K562 (cell line): ENCODE data around the gene METTL15. TPM values are rescaled to one million over a fixed set of nuclear protein-coding genes. Genes with fewer than 3 reads are reported as not detected.
"Not testable (repeated sequence)": the region's sequence is repeated elsewhere in the genome, so short reads cannot be mapped to it uniquely, and the experiment has no call there.

Experiments used
- ATAC-seq: fragments of 200-7000 bp; cut with Tn5 transposase; 3 replicates; pipeline ENCODE4 v1.9.1; 2020; ENCODE audit warnings: moderate library complexity
- BruUV-seq: library from RNA; stranded (reverse); fragments of 400-500 nt; replicated peaks from 2 replicates; lab custom pipeline; 2021; lab: Mats Ljungman, UMichigan
- CTCF ChIA-PET: fragments of 300-600 bp; formaldehyde crosslinking; extraction: SDS; loops from one replicate; lab custom pipeline; 2021; ENCODE audit warnings: low intra/inter-chr PET ratio; lab: Yijun Ruan, JAX
- POLR2A ChIA-PET: fragments of 300-600, 350-650 bp; sonication (Branson Sonifier 250); formaldehyde crosslinking; extraction: SDS; loops from one replicate; lab custom pipeline; 2021; ENCODE audit warnings: antibody characterized with exemption, inconsistent platforms; lab: Yijun Ruan, JAX
- DNase-seq, 4 experiments: peaks; one replicate each; pipeline versions ENCODE4 v3.0.0 to v3.0.0-alpha.2; 2011 to 2018; ENCODE audit warnings: low spot score in 3 of 4, mixed read lengths in 3 of 4; ENCODE audit errors: extremely low read depth in 1 of 4
- FAIRE-seq: peaks from 2 replicates; lab custom pipeline; 2011; peaks lifted over from hg19 to GRCh38; lab: Jason Lieb, UNC
- H2AFZ ChIP-seq: 2 replicates; pipeline ENCODE4 v1.6.0; 2011; ENCODE audit warnings: low read depth, low read length, control low read depth, inconsistent platforms
- H3K27ac ChIP-seq: fragments of 200-600 bp; 3 replicates; pipeline ENCODE4 v1.8.0; 2011; ENCODE audit warnings: low read depth, mild to moderate bottlenecking, control low read depth, inconsistent platforms, low read length, moderate library complexity, mixed read lengths; ENCODE audit errors: extremely low read depth
- H3K27me3 ChIP-seq, 2 experiments: fragments of 300-600 bp in 1 of 2; 2 replicates in 1 of 2; 3 replicates in 1 of 2; pipeline versions ENCODE4 v1.6.0 to v1.8.0; 2011; ENCODE audit warnings: inconsistent platforms in 2 of 2, low read length in 2 of 2, mild to moderate bottlenecking in 1 of 2, mixed read lengths in 1 of 2, moderate library complexity in 1 of 2; ENCODE audit not compliant: control insufficient read depth in 2 of 2, insufficient read depth in 2 of 2
- H3K36me3 ChIP-seq: fragments of 300-600 bp; 3 replicates; pipeline ENCODE4 v1.8.0; 2011; ENCODE audit warnings: mild to moderate bottlenecking, low read length, inconsistent platforms; ENCODE audit not compliant: control insufficient read depth, insufficient read depth
- H3K4me1 ChIP-seq, 2 experiments: fragments of 200-600 bp in 1 of 2; replicated peaks in 1 of 2; 2 replicates in 1 of 2; 3 replicates in 1 of 2; pipeline versions ENCODE4 v1.5.1 to v1.8.0; 2011; ENCODE audit warnings: inconsistent platforms in 2 of 2, low read length in 2 of 2, mild to moderate bottlenecking in 1 of 2, mixed read lengths in 1 of 2, moderate library complexity in 1 of 2; ENCODE audit not compliant: control insufficient read depth in 2 of 2, insufficient read depth in 2 of 2
- H3K4me2 ChIP-seq: 2 replicates; pipeline ENCODE4 v1.6.1; 2011; ENCODE audit warnings: low read length, control low read depth, inconsistent platforms, mixed read lengths; ENCODE audit not compliant: insufficient read depth
- H3K4me3 ChIP-seq: fragments of 200-600 bp; sonication (generic), shearing (Covaris generic); 2 replicates; pipeline ENCODE4 v1.5.1; 2016; ENCODE audit warnings: control low read depth, inconsistent platforms
- H3K79me2 ChIP-seq: fragments of 200-600 bp; 3 replicates; pipeline ENCODE4 v1.8.0; 2011; ENCODE audit warnings: low read length, inconsistent platforms; ENCODE audit not compliant: control insufficient read depth, insufficient read depth
- H3K9ac ChIP-seq, 2 experiments: 2 replicates each; pipeline versions ENCODE4 v1.6.0 to v1.6.1; 2011; ENCODE audit warnings: low read depth in 2 of 2, low read length in 2 of 2, control low read depth in 1 of 2, inconsistent platforms in 1 of 2, mild to moderate bottlenecking in 1 of 2, mixed read lengths in 1 of 2; ENCODE audit not compliant: insufficient read depth in 1 of 2
- H3K9me1 ChIP-seq: one replicate; pipeline ENCODE4 v1.6.0; 2011; ENCODE audit warnings: inconsistent platforms, mild to moderate bottlenecking, low read length, moderate library complexity; ENCODE audit not compliant: control insufficient read depth, insufficient read depth
- H3K9me3 ChIP-seq: replicated peaks from 2 replicates; pipeline ENCODE4 v1.5.1; 2011; ENCODE audit warnings: low read depth, low read length, inconsistent platforms; ENCODE audit not compliant: control insufficient read depth, insufficient read depth
- H4K20me1 ChIP-seq: replicated peaks from 2 replicates; pipeline ENCODE4 v1.6.1; 2011; ENCODE audit warnings: low read length, inconsistent platforms, mixed read lengths; ENCODE audit not compliant: control insufficient read depth, insufficient read depth
- CEBPB ChIP-seq: fragments of 450-650 bp; IDR thresholded peaks from 2 replicates; pipeline ENCODE4 v1.6.1; 2016; ENCODE audit warnings: missing genetic modification characterization, missing compliant biosample characterization
- FUS ChIP-seq: fragments of 200-400 bp; formaldehyde crosslinking; optimal IDR thresholded peaks from 2 replicates; pipeline ENCODE3; 2017; ENCODE audit warnings: low read depth, low read length
- GTF2F1 ChIP-seq: IDR thresholded peaks from 2 replicates; pipeline ENCODE4 v1.6.1; 2011; ENCODE audit warnings: low read depth, low read length, improper control_type of control experiment
- IRF1 ChIP-seq: sonication (generic); formaldehyde crosslinking; IDR thresholded peaks from 2 replicates; pipeline ENCODE4 v1.8.0; 2022; ENCODE audit warnings: missing genetic modification reagents, mild to moderate bottlenecking, borderline replicate concordance
- KDM1A ChIP-seq, 2 experiments: fragments of 450-650 bp; IDR thresholded peaks; 2 replicates each; pipeline ENCODE4 v1.6.1; 2016; ENCODE audit warnings: mild to moderate bottlenecking in 2 of 2
- KLF1 ChIP-seq: fragments of 450-650 bp; IDR thresholded peaks from 2 replicates; pipeline ENCODE4 v1.6.1; 2016; ENCODE audit warnings: missing genetic modification characterization, missing compliant biosample characterization
- POLR2G ChIP-seq: fragments of 200-400 bp; formaldehyde crosslinking; IDR thresholded peaks from 2 replicates; pipeline ENCODE4 v1.6.1; 2017; ENCODE audit warnings: low read depth, mild to moderate bottlenecking, antibody characterized with exemption, low read length, moderate library complexity
- RBM17 ChIP-seq: fragments of 200-400 bp; formaldehyde crosslinking; IDR thresholded peaks from 2 replicates; pipeline ENCODE4 v1.6.1; 2017; ENCODE audit warnings: low read depth, mild to moderate bottlenecking, low read length, borderline replicate concordance
- SMAD4 ChIP-seq: fragments of 250-450 bp; sonication (Bioruptor Pico); conservative IDR thresholded peaks from 2 replicates; pipeline ENCODE4 v1.8.0; 2021; ENCODE audit warnings: inconsistent platforms, mild to moderate bottlenecking, moderate library complexity
- SRF ChIP-seq, 2 experiments: fragments of 250-450, 450-650 bp in 1 of 2; sonication (Bioruptor Pico) in 1 of 2; sonication (generic) in 1 of 2; formaldehyde crosslinking; IDR thresholded peaks; 2 replicates each; pipeline versions ENCODE4 v1.5.0 to v1.5.1; 2020 to 2022; ENCODE audit warnings: mild to moderate bottlenecking in 1 of 2, missing genetic modification reagents in 1 of 2
- TAL1 ChIP-seq: fragments of 450-650 bp; IDR thresholded peaks from 2 replicates; pipeline ENCODE4 v1.6.1; 2016; ENCODE audit warnings: mild to moderate bottlenecking
- TBP ChIP-seq: optimal IDR thresholded peaks from 2 replicates; pipeline ENCODE3; 2011; ENCODE audit warnings: low read depth, low read length, improper control_type of control experiment
- U2AF2 ChIP-seq: fragments of 200-400 bp; formaldehyde crosslinking; optimal IDR thresholded peaks from 2 replicates; pipeline ENCODE3; 2017; ENCODE audit warnings: low read depth, mild to moderate bottlenecking, low read length
- ZFP1 ChIP-seq: fragments of 450-650 bp; formaldehyde crosslinking; IDR thresholded peaks from 2 replicates; pipeline ENCODE4 v1.4.0; 2020; ENCODE audit warnings: mild to moderate bottlenecking, mixed read lengths
- ZNF224 ChIP-seq: sonication (generic); formaldehyde crosslinking; IDR thresholded peaks from 2 replicates; pipeline ENCODE4 v1.8.0; 2022; ENCODE audit warnings: mild to moderate bottlenecking, missing genetic modification reagents
- ZNF79 ChIP-seq: fragments of 250-450 bp; sonication (Bioruptor Pico); IDR thresholded peaks from 2 replicates; pipeline ENCODE4 v1.4.0; 2020; ENCODE audit warnings: low read depth, mild to moderate bottlenecking, moderate library complexity
- WGBS: fragments of 100-300 bp; shearing (Covaris generic); methylation state at CpG from one replicate; pipeline ENCODE4 v1.1.6; 2016; ENCODE audit warnings: low coverage, mixed read lengths; ENCODE audit not compliant: insufficient coverage; ENCODE audit errors: missing lambda C conversion rate; 5-methylcytosine and 5-hydroxymethylcytosine counted together
- in situ Hi-C: fragments of 300-500 bp; cut with MboI; formaldehyde crosslinking; loops from 4 replicates; pipeline ENCODE4 v1.15.0; 2018; ENCODE audit warnings: inconsistent platforms, mixed read lengths
- intact Hi-C: fragments of 100-400 bp; cut with micrococcal nuclease; formaldehyde crosslinking; loops from 2 replicates; pipeline ENCODE4 v1.14.2; 2022
- polyA plus RNA-seq, 8 experiments: library from polyadenylated mRNA; depleted of rRNA in 4 of 8; stranded (reverse) in 5 of 8; unstranded in 3 of 8; fragments of >200 nt; fragmentation: Nextera tagmentation in 2 of 8; fragmentation: Illumina TruSeq in 1 of 8; extraction: Ambion mirVana in 2 of 8; extraction: Trizol in 1 of 8; gene quantifications; 2 replicates each; pipeline versions ENCODE4 v1.2.1 to v1.2.3, GENCODE V29; 2011 to 2014; ENCODE audit warnings: inconsistent platforms in 1 of 8, missing spikeins in 1 of 8
- total RNA-seq, 7 experiments: library from RNA; depleted of rRNA in 6 of 7; stranded (reverse); fragments of >200 nt in 6 of 7; fragmentation: Illumina TruSeq in 2 of 7; extraction: Trizol in 2 of 7; gene quantifications; 2 replicates each; pipeline versions ENCODE4 v1.2.1 to v1.2.3, GENCODE V29; 2011 to 2021; ENCODE audit warnings: low replicate concordance in 1 of 7
- TF ChIP-seq, protein P1 (sequence below): fragments of 250-450 bp; sonication (Bioruptor Pico); IDR thresholded peaks from 2 replicates; pipeline ENCODE4 v1.9.0; 2021; ENCODE audit warnings: mild to moderate bottlenecking

Gene METTL15
- total and polyA plus RNA-seq, 9 of the 15 experiments (the other 6 are each of a cell fraction or from before 2014, with no cell fraction given) = 10.7 to 21.7 (median 15.9) TPM

GRCh38 chr11:28332393-28332792, 224.2 kb downstream of the METTL15 start:
- H3K27ac ChIP-seq, H3K4me3 ChIP-seq, H3K4me1 ChIP-seq, H3K27me3 ChIP-seq, in situ Hi-C loops, POLR2A ChIA-PET, H3K9me3 ChIP-seq, H2AFZ ChIP-seq, H4K20me1 ChIP-seq, H3K79me2 ChIP-seq, H3K9ac ChIP-seq, H3K4me2 ChIP-seq, DNase-seq, FAIRE-seq, intact Hi-C loops, BruUV-seq, CTCF ChIA-PET, H3K36me3 ChIP-seq, H3K9me1 ChIP-seq: not testable (repeated sequence)
- peak; percentile 78 for ATAC-seq
- TF ChIP-seq SRF (CRISPR knock-in tag; IDR thresholded peaks at IDR 0.05) = peak in 1 of 2 experiments; percentile 66; a peak in 1 of 4 replicates
- 88% methylated on average over 3 of the region's 4 CpGs for WGBS

DNA sequence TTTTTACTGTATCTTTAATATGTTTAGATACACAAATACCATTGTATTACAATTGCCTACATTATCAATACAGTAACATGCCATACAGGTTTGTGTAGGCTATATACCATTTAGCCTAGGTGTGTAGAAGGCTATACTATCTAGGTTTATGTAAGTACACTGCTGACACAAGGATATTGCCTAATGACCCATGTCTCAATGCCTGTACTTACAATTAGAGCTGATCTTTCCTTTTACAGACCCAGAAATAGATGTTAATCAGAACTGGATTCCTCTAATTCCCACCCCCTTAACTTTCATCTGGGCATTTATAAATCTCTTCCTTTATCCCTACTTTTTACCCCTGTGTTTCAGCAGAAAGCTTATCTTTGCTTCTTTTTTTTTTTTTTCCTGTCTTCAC, 229.5 kb downstream of the METTL15 start:
- Histone ChIP-seq H3K4me1 (0 out of 5 replicates have a peak, but pooled peaks cover 0 to under 1% of the 10 kb centered on the region in 2 experiments), H3K9me1 (no peaks in the 10 kb centered on the region), H3K79me2 (no peaks in the 10 kb centered on the region), H4K20me1 (no peaks in the 10 kb centered on the region), H3K36me3 (no peaks in the 10 kb centered on the region), H3K27me3 (no peaks in the 10 kb centered on the region), H3K4me3 (no peak overlapping the region), H2AFZ (no peak overlapping the region), H3K9ac (no peak overlapping the region), H3K27ac (no peak overlapping the region), H3K4me2 (no peak overlapping the region), H3K9me3 (no peaks in the 10 kb centered on the region; the same call in 1 of the 2 replicates)
- FAIRE-seq (no peak), DNase-seq (no peak), ATAC-seq (no peak)
- intact Hi-C loops = no loop called here
- ChIA-PET CTCF (no interaction called here), POLR2A (no interaction called here)
- in situ Hi-C loops = no loop called here
- BruUV-seq = no TSS peak
- no peak for TF ChIP-seq TBP
- TF ChIP-seq U2AF2 = no peak
- TF ChIP-seq RBM17 = no peak
- TF ChIP-seq TAL1 = no peak
- TF ChIP-seq, protein P1, sequence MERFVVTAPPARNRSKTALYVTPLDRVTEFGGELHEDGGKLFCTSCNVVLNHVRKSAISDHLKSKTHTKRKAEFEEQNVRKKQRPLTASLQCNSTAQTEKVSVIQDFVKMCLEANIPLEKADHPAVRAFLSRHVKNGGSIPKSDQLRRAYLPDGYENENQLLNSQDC (CRISPR knock-in tag) = no peak
- no peak for TF ChIP-seq ZNF79 (CRISPR knock-in tag)
- TF ChIP-seq KLF1 (tag) = no peak
- no peak for TF ChIP-seq ZNF224 (CRISPR knock-in tag)
- no peak for TF ChIP-seq FUS
- TF ChIP-seq IRF1 (CRISPR knock-in tag) = no peak
- no peak for TF ChIP-seq KDM1A (IDR thresholded peaks at IDR 0.05)
- no peak for TF ChIP-seq ZFP1
- TF ChIP-seq GTF2F1 = no peak
- no peak for TF ChIP-seq CEBPB (tag)
- no peak for TF ChIP-seq POLR2G
- no peak for TF ChIP-seq SMAD4
